Measurements from ENCODE around the gene SUN2.

Gene SUN2

GRCh38 chr22:38783095-38783615, 27.4 kb upstream of the SUN2 start:
- TF ChIP-seq CTCF (conservative IDR thresholded peaks at IDR 0.05; ENCODE audit: low read depth, low read length), result no peak
- H4K20me1 ChIP-seq (ENCODE audit: insufficient read depth), result no peaks in the 10 kb centered on the region
- H3K4me3 ChIP-seq (IDR thresholded peaks at IDR 0.05; ENCODE audit: insufficient read depth, low read depth, low read length), result no peak overlapping the region
- no peaks in the 10 kb centered on the region for H3K36me3 ChIP-seq (ENCODE audit: insufficient read depth)
- no peaks in the 10 kb centered on the region for H3K79me2 ChIP-seq (ENCODE audit: insufficient read depth, low read depth)
- no peak overlapping the region for H3K9ac ChIP-seq
- H3K4me1 ChIP-seq (ENCODE audit: low read depth, poor library complexity, severe bottlenecking), result no peaks in the 10 kb centered on the region
- H3K27ac ChIP-seq, result no peak overlapping the region
- H3K27me3 ChIP-seq (ENCODE audit: insufficient read depth, low read depth), result no peaks in the 10 kb centered on the region
- H3K4me2 ChIP-seq, result no peak overlapping the region
- H2AFZ ChIP-seq (ENCODE audit: low read depth), result no peak overlapping the region

- no peaks in the 10 kb centered on the region for H3K79me2 ChIP-seq (ENCODE audit: insufficient read depth, low read depth)
- H4K20me1 ChIP-seq (ENCODE audit: insufficient read depth), result no peaks in the 10 kb centered on the region
- H3K27me3 ChIP-seq (ENCODE audit: insufficient read depth, low read depth), result no peaks in the 10 kb centered on the region
- H2AFZ ChIP-seq (ENCODE audit: low read depth), result no peak overlapping the region
- TF ChIP-seq CTCF (conservative IDR thresholded peaks at IDR 0.05; ENCODE audit: low read depth, low read length), result no peak
- no peak overlapping the region for H3K9ac ChIP-seq
- H3K27ac ChIP-seq, result no peak overlapping the region
- H3K4me1 ChIP-seq (ENCODE audit: low read depth, poor library complexity, severe bottlenecking), result no peaks in the 10 kb centered on the region
- no peaks in the 10 kb centered on the region for H3K36me3 ChIP-seq (ENCODE audit: insufficient read depth)
- H3K4me3 ChIP-seq (IDR thresholded peaks at IDR 0.05; ENCODE audit: insufficient read depth, low read depth, low read length), result no peak overlapping the region
- no peak overlapping the region for H3K4me2 ChIP-seq
These were observed 26.8 kb upstream of the SUN2 start for GRCh38 chr22:38782402-38783094.

GRCh38 chr22:38781033-38781432, 25.2 kb upstream of the SUN2 start:
- no peak overlapping the region for H3K9ac ChIP-seq
- H3K36me3 ChIP-seq (ENCODE audit: insufficient read depth), result no peaks in the 10 kb centered on the region
- no peaks in the 10 kb centered on the region for H3K27me3 ChIP-seq (ENCODE audit: insufficient read depth, low read depth)
- no peaks in the 10 kb centered on the region for H3K4me1 ChIP-seq (ENCODE audit: low read depth, poor library complexity, severe bottlenecking)
- H3K4me2 ChIP-seq, result no peak overlapping the region
- H3K4me3 ChIP-seq (IDR thresholded peaks at IDR 0.05; ENCODE audit: insufficient read depth, low read depth, low read length), result no peak overlapping the region
- H3K79me2 ChIP-seq (ENCODE audit: insufficient read depth, low read depth), result no peaks in the 10 kb centered on the region
- no peak overlapping the region for H3K27ac ChIP-seq
- H2AFZ ChIP-seq (ENCODE audit: low read depth), result no peak overlapping the region
- TF ChIP-seq CTCF (conservative IDR thresholded peaks at IDR 0.05; ENCODE audit: low read depth, low read length), result no peak
- no peaks in the 10 kb centered on the region for H4K20me1 ChIP-seq (ENCODE audit: insufficient read depth)

- Histone ChIP-seq H2AFZ (ENCODE audit: low read depth) (no peak overlapping the region), H3K36me3 (ENCODE audit: insufficient read depth) (no peaks in the 10 kb centered on the region), H3K27me3 (ENCODE audit: insufficient read depth, low read depth) (no peaks in the 10 kb centered on the region), H4K20me1 (ENCODE audit: insufficient read depth) (no peaks in the 10 kb centered on the region), H3K9ac (no peak overlapping the region), H3K4me1 (ENCODE audit: low read depth, poor library complexity, severe bottlenecking) (peaks cover 3% of the 10 kb centered on the region), H3K27ac (no peak overlapping the region), H3K79me2 (ENCODE audit: insufficient read depth, low read depth) (no peaks in the 10 kb centered on the region), H3K4me2 (no peak overlapping the region), H3K4me3 (IDR thresholded peaks at IDR 0.05; ENCODE audit: insufficient read depth, low read depth, low read length) (no peak overlapping the region)
- no peak for TF ChIP-seq CTCF (conservative IDR thresholded peaks at IDR 0.05; ENCODE audit: low read depth, low read length)
These were observed 21.4 kb upstream of the SUN2 start for GRCh38 chr22:38777087-38777671.
